Esophagus squamous epithelium (tissue), 4 donors: ENCODE results near the gene HERC3.

Experiments
- POLR2A ChIP-seq, 4 donors: fragments of 450-650 bp; IDR thresholded peaks; one replicate each; pipeline ENCODE4 v1.6.1; 2017; ENCODE audit warnings: antibody characterized with exemption in 4 of 4, mild to moderate bottlenecking in 4 of 4, moderate library complexity in 3 of 4
- TF ChIP-seq, protein P1 (sequence below), 6 experiments: fragments of 450-650 bp in 4 of 6; fragments of 200-600 bp in 2 of 6; sonication (generic) in 2 of 6; IDR thresholded peaks; one replicate each; pipeline ENCODE4 v1.5.1; 2016 to 2019; ENCODE audit warnings: antibody characterized with exemption in 6 of 6, mild to moderate bottlenecking in 4 of 6, moderate library complexity in 4 of 6

GRCh38 chr4:88575186-88575585, 17.1 kb upstream of the HERC3 start:
- TF ChIP-seq POLR2A (IDR thresholded peaks at IDR 0.05), result no peak
- TF ChIP-seq, protein P1, sequence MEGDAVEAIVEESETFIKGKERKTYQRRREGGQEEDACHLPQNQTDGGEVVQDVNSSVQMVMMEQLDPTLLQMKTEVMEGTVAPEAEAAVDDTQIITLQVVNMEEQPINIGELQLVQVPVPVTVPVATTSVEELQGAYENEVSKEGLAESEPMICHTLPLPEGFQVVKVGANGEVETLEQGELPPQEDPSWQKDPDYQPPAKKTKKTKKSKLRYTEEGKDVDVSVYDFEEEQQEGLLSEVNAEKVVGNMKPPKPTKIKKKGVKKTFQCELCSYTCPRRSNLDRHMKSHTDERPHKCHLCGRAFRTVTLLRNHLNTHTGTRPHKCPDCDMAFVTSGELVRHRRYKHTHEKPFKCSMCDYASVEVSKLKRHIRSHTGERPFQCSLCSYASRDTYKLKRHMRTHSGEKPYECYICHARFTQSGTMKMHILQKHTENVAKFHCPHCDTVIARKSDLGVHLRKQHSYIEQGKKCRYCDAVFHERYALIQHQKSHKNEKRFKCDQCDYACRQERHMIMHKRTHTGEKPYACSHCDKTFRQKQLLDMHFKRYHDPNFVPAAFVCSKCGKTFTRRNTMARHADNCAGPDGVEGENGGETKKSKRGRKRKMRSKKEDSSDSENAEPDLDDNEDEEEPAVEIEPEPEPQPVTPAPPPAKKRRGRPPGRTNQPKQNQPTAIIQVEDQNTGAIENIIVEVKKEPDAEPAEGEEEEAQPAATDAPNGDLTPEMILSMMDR (IDR thresholded peaks at IDR 0.05), result no peak
